ENCODE results near the gene PILRA.
"Not testable (repeated sequence)": the region's sequence is repeated elsewhere in the genome, so short reads cannot be mapped to it uniquely, and the experiment has no call there.

- not testable (repeated sequence) for TF ChIP-seq POLR2A (IDR thresholded peaks at IDR 0.05; ENCODE audit: control extremely low read depth in 1 of 2, low read depth in 2 of 2, low read length in 2 of 2); YY1 (IDR thresholded peaks at IDR 0.05; ENCODE audit: low read depth, low read length); ATF3 (IDR thresholded peaks at IDR 0.05; ENCODE audit: insufficient read depth, low read depth, low read length)
- TF ChIP-seq, protein P1, sequence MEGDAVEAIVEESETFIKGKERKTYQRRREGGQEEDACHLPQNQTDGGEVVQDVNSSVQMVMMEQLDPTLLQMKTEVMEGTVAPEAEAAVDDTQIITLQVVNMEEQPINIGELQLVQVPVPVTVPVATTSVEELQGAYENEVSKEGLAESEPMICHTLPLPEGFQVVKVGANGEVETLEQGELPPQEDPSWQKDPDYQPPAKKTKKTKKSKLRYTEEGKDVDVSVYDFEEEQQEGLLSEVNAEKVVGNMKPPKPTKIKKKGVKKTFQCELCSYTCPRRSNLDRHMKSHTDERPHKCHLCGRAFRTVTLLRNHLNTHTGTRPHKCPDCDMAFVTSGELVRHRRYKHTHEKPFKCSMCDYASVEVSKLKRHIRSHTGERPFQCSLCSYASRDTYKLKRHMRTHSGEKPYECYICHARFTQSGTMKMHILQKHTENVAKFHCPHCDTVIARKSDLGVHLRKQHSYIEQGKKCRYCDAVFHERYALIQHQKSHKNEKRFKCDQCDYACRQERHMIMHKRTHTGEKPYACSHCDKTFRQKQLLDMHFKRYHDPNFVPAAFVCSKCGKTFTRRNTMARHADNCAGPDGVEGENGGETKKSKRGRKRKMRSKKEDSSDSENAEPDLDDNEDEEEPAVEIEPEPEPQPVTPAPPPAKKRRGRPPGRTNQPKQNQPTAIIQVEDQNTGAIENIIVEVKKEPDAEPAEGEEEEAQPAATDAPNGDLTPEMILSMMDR (IDR thresholded peaks at IDR 0.05; ENCODE audit: control extremely low read depth in 1 of 3, insufficient read depth in 1 of 3, low read depth in 1 of 3, low read length in 3 of 3), result not testable (repeated sequence)
Measured at GRCh38 chr7:100381531-100382233, 8.4 kb downstream of the PILRA start.
